Activated B cell treated with CpG ODN at 0.5 μM for 24 hours (primary cell): ENCODE results near the gene CAMK2A. TPM values are rescaled to one million over a fixed set of nuclear protein-coding genes. Genes with fewer than 3 reads are reported as not detected.

ENCODE experiments used
- ATAC-seq: fragments of 200-7000 bp; cut with Tn5 transposase; one replicate; pipeline ENCODE4 v1.10.0; 2021; ENCODE audit warnings: low read depth, mild to moderate bottlenecking, moderate library complexity
- CTCF ChIA-PET: fragments of 350-600 bp; sonication (Branson Sonifier 250); formaldehyde crosslinking; loops from one replicate; lab custom pipeline; 2021; ENCODE audit warnings: antibody characterized with exemption; lab: Charles Lee
- POLR2A ChIA-PET: fragments of 350-600 bp; sonication (Branson Sonifier 250); formaldehyde crosslinking; loops from one replicate; lab custom pipeline; 2021; ENCODE audit warnings: antibody characterized with exemption; lab: Charles Lee
- DNase-seq: peaks from one replicate; pipeline ENCODE4 v3.0.0; 2022
- H3K27ac Mint-ChIP-seq: one replicate; pipeline ENCODE4 v1.8.0; 2020; ENCODE audit warnings: mixed read lengths
- H3K27me3 Mint-ChIP-seq: one replicate; pipeline ENCODE4 v1.8.0; 2021; ENCODE audit warnings: mixed read lengths
- H3K36me3 Mint-ChIP-seq: one replicate; pipeline ENCODE4 v1.8.0; 2021; ENCODE audit warnings: low read depth, mixed read lengths
- H3K4me1 Mint-ChIP-seq: one replicate; pipeline ENCODE4 v1.8.0; 2021; ENCODE audit warnings: mixed read lengths
- H3K4me3 Mint-ChIP-seq: one replicate; pipeline ENCODE4 v1.8.0; 2020; ENCODE audit warnings: mild to moderate bottlenecking, mixed read lengths
- H3K9me3 Mint-ChIP-seq: one replicate; pipeline ENCODE4 v1.8.0; 2020; ENCODE audit warnings: mixed read lengths
- intact Hi-C: fragments of 100-400 bp; cut with micrococcal nuclease; formaldehyde crosslinking; loops from one replicate; pipeline ENCODE4 v1.15.1; 2024
- total RNA-seq: library from RNA; stranded (reverse); gene quantifications from 2 replicates; pipeline ENCODE4 v1.2.3, GENCODE V29; 2022
- TF ChIP-seq, protein P1 (sequence below): fragments of 200-600 bp; IDR thresholded peaks from one replicate; pipeline ENCODE4 v1.8.0; 2022; ENCODE audit warnings: antibody characterized with exemption, mild to moderate bottlenecking

CAMK2A gene
- total RNA-seq, 1 donor from 2014 or later, result not detected

GRCh38 chr5:150190503-150190979 is 99.0 kb downstream of the CAMK2A start:
- ChIA-PET CTCF (no interaction called here), POLR2A (no interaction called here)
- Mint-ChIP-seq H3K4me3 (no peak overlapping the region), H3K27me3 (peaks cover 29% of the 10 kb centered on the region), H3K9me3 (no peaks in the 10 kb centered on the region), H3K4me1 (no peaks in the 10 kb centered on the region), H3K36me3 (no peaks in the 10 kb centered on the region), H3K27ac (no peak overlapping the region)
- ATAC-seq, result no peak
- intact Hi-C loops, result no loop called here
- TF ChIP-seq, protein P1, sequence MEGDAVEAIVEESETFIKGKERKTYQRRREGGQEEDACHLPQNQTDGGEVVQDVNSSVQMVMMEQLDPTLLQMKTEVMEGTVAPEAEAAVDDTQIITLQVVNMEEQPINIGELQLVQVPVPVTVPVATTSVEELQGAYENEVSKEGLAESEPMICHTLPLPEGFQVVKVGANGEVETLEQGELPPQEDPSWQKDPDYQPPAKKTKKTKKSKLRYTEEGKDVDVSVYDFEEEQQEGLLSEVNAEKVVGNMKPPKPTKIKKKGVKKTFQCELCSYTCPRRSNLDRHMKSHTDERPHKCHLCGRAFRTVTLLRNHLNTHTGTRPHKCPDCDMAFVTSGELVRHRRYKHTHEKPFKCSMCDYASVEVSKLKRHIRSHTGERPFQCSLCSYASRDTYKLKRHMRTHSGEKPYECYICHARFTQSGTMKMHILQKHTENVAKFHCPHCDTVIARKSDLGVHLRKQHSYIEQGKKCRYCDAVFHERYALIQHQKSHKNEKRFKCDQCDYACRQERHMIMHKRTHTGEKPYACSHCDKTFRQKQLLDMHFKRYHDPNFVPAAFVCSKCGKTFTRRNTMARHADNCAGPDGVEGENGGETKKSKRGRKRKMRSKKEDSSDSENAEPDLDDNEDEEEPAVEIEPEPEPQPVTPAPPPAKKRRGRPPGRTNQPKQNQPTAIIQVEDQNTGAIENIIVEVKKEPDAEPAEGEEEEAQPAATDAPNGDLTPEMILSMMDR, result no peak
- no peak for DNase-seq

DNA sequence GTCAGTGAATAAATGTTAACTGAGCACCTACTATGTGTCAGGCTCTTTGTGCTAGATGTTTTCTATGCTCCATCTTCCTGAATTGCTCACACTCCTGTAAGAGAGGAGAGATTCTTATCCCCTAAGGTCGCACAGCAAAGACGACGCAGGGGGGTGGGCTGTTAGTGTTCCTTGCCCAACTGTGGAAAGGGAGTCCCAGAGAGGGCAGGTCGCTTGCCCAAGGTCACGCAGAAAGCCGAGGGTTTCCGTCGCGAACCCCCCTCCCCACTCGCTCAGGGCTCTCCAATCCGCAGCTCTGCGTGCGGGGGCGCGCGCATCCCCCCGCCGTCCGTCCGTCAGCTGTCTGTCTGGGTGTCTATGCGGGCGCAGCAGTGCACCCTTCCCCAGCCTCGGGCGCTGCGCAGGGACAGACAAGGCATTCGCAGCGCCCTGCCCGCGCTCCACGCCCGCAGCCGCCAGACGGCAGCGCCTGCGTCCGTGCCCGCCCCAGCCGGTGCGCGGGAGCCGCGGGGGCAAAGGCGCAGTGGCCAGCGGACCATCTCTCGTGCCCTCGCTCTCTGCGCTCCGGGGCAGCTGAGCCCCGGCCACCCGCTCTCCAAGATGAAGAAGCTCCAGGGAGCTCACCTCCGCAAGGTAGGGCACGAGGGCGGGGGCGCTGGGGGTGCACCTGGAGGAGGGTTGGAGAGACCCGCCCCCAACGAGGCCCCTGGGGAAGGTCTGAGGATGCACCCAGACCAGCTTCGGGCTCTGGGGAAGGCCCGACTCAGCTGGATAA is 99.7 kb downstream of the CAMK2A start, which contains the start of gene SLC6A7:
Gene SLC6A7, plus strand, starts transcription at position 335 of the 775 bp plus-strand sequence. Its CDS starts 266 bp downstream, at position 601.
- no peak for ATAC-seq
- TF ChIP-seq, protein P1, result no peak
- H3K27me3 Mint-ChIP-seq, result peaks cover 26% of the 10 kb centered on the region

DNA sequence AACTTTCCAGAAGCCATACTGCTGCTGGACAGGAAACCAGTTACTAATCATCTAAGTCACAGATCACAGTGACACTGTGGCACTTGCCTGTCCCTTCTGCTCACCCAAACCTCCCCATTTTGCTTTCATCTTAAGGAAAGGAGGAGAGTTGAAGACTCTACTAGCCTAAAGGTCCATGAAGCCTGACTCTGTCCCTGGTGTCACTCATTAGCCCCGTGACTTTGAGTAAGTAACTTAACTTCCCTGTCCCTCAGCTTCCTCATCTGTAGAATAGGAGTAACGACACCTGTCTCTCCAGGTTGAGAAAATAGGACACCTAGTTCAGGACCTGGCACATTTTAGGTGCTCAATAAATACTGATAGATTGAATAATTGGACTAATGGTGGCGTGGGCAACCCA is 100.2 kb downstream of the CAMK2A start:
- no peak for ATAC-seq
- Mint-ChIP-seq H3K4me1 (no peaks in the 10 kb centered on the region), H3K27ac (no peak overlapping the region), H3K36me3 (no peaks in the 10 kb centered on the region), H3K27me3 (peaks cover 26% of the 10 kb centered on the region), H3K4me3 (no peak overlapping the region), H3K9me3 (no peaks in the 10 kb centered on the region)
- ChIA-PET CTCF (no interaction called here), POLR2A (no interaction called here)
- TF ChIP-seq, protein P1, result no peak
- intact Hi-C loops, result no loop called here
- no peak for DNase-seq

More for the DNA sequence above, 99.7 kb downstream of the CAMK2A start, which contains the start of gene SLC6A7:
- no peak within 1 kb of the TSS for H3K4me3 Mint-ChIP-seq
- POLR2A ChIA-PET, result no interaction called here
- DNase-seq, result no peak
- H3K36me3 Mint-ChIP-seq, result no peaks in the 10 kb centered on the region
- intact Hi-C loops, result no loop called here
- H3K4me1 Mint-ChIP-seq, result no peaks in the 10 kb centered on the region
- CTCF ChIA-PET, result no interaction called here
- no peak within 1 kb of the TSS for H3K27ac Mint-ChIP-seq
- no peaks in the 10 kb centered on the region for H3K9me3 Mint-ChIP-seq

- Mint-ChIP-seq H3K36me3 (no peaks in the 10 kb centered on the region), H3K4me3 (no peak overlapping the region), H3K27me3 (peaks cover 26% of the 10 kb centered on the region), H3K9me3 (no peaks in the 10 kb centered on the region), H3K4me1 (no peaks in the 10 kb centered on the region), H3K27ac (no peak overlapping the region)
- intact Hi-C loops, result no loop called here
- DNase-seq (no peak), ATAC-seq (no peak)
- ChIA-PET POLR2A (no interaction called here), CTCF (no interaction called here)
- TF ChIP-seq, protein P1, result no peak
Measured at GRCh38 chr5:150188146-150188842, 101.3 kb downstream of the CAMK2A start.

DNA sequence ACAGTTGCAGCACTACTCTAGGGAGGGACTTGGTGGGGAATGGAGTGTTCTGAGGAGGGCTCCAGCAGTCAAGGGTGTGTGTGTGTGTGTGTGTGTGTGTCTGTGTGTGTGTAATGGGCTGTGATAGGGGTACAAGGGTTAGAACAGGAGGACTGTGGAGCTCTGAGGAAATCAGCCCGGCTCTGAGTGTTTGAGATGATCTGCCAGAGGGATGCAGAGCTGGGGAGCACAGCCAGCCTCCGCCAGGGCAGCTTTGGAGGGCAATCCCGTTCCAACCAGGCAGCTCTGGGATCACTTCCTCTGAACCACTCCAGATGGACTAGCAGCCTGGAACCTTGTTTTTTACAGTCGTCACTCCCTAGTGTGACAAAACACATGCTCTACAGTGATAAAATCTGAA is 102.7 kb downstream of the CAMK2A start:
- ATAC-seq (no peak), DNase-seq (no peak)
- H3K4me1 Mint-ChIP-seq, result no peaks in the 10 kb centered on the region
- POLR2A ChIA-PET, result no interaction called here
- H3K27me3 Mint-ChIP-seq, result peaks cover 22% of the 10 kb centered on the region
- H3K4me3 Mint-ChIP-seq, result no peak overlapping the region
- CTCF ChIA-PET, result no interaction called here
- no peaks in the 10 kb centered on the region for H3K36me3 Mint-ChIP-seq
- H3K27ac Mint-ChIP-seq, result no peak overlapping the region
- H3K9me3 Mint-ChIP-seq, result no peaks in the 10 kb centered on the region
- TF ChIP-seq, protein P1, result no peak
- intact Hi-C loops, result no loop called here
